NCI-H2107 treated with DMSO at 0.1 percent for 48 hours (cell line): ENCODE measurements around the gene CRYL1.

Source experiments
- DNase-seq: peaks from one replicate; lab custom pipeline; 2025; ENCODE audit not compliant: unreplicated experiment; lab: John Stamatoyannopoulos, UW

The CRYL1 gene

DNA sequence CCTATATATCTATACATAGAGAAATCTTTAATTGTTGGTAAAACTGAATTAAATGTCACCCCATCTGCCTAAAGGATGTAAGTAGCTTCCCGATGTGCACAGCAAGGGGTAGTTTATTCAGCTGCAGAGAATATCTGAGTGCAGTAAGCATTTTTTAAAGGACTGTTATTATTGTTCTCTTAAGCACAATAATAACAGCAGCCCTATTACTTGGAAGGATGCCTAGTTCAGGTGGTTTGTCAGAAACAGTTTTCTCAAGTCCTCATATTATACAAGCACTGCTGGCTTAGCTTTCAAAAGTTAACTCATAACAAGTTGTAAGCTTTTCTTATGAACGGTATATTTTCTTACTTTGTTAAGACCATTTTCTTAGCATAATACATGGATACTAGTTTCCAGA is 142.6 kb downstream of the CRYL1 start:
- peak; percentile 82 for DNase-seq

DNA sequence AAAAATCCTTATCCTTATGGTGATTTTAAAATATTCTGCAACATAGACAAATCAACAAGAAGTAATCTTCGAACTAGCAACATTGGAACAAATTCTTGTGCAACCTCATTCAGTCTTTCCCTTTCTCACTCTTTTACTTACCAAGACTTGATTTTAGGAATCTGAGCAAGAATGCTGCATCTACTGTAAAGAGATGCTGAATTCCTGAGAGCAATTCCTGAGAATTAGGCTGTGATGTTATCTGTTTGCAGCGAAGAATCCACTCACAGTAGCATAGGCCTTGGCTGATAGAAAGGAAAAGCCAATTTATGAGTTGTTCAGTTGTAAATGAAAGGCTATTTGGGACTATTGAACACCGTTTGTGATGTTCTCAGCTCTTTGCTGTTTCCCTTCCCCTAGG is 144.3 kb downstream of the CRYL1 start:
- no peak for DNase-seq

DNA sequence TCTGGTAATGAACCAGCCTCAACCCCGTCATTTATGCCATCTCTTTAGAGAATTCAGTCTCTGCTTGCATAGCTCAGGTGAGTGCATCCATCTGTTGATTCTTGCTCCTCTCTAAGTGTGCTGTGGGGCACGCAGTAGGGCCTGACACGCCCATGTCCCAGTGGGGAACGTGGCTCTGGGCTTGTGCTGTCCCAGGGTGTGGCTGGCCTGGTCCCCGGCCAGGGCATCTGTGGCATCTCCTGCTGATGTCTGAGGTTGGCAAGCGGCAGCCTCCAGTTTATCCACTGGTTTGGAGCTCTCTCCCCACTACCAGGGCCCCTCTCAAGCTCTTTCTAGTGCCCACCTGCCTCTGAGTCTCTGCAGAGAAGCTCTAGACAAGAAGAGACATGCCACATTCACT is 146.9 kb downstream of the CRYL1 start:
- no peak for DNase-seq

DNA sequence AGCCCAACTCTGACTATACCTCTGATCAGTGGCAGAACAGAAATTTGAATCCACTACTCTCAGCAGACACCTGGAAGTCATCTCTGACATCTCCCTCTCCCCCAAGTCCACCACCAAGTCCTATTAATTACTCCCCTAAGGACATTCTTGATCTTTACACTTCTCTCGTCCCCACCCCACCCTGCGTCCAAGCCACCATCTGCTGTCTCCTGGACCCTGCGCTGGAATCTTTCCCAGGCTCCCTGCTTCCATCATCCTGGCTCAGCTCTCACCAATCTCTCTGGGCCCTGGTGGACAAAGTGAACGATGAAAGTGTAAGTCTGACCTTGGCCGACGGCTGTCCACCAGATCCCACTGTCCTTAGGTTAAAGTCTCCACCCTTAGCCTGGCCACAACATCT is 147.9 kb downstream of the CRYL1 start:
- no peak for DNase-seq

DNA sequence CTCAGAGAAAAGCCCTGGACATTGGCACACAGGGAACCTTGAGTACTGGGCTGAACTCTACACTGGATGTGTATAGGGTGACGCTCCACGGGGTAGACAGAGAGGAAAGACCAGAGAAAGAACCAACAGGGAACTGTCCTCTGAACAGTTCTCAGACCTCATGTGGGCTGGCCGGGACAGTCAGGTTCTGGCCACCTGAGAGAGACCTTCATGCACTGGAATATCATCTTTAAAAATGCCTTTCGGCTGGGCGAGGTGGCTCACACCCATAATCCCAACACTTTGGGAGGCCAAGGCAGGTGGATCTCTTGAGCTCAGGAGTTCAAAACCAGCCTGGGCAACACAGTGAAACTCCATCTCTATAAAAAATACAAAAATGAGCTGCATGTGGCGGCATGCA is 149.8 kb downstream of the CRYL1 start:
- no peak for DNase-seq

DNA sequence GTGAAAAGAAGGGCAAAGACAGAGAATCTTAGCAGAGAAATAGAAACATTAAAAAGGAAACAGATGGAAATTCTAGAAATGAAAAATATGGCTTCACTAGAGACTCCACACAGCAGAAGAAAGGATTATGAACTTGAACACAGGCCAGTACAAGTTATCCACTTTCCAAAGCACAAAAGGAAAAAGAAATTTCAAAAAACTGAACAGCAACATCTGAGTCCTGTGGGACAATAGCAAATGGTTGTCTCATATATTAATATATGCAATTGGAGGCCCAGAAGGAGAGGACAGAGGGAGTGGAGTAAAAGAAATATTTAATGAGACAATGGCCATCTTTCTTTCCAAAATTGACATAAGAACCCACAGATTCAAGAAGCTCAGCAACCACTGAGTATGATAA is 151.8 kb downstream of the CRYL1 start:
- DNase-seq, result no peak

DNA sequence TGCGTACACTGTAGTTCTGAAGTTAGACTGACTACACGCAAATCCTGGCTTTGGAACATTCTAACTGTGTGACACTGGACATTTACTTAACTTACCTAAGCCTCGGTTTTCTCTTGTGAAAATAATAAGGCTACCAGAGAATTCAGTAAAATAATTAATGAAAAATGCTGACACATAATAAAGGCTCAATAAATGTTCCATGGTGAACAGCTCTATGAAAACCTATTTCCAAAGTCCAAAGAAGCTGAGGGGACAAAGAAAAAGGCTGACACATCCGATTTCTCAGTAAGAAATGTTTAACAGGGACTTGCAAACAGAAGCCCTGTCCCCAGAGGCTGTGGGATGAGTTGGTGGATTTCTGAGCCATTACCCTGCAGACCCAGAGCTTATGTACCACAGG is 153.8 kb downstream of the CRYL1 start:
- DNase-seq, result no peak

DNA sequence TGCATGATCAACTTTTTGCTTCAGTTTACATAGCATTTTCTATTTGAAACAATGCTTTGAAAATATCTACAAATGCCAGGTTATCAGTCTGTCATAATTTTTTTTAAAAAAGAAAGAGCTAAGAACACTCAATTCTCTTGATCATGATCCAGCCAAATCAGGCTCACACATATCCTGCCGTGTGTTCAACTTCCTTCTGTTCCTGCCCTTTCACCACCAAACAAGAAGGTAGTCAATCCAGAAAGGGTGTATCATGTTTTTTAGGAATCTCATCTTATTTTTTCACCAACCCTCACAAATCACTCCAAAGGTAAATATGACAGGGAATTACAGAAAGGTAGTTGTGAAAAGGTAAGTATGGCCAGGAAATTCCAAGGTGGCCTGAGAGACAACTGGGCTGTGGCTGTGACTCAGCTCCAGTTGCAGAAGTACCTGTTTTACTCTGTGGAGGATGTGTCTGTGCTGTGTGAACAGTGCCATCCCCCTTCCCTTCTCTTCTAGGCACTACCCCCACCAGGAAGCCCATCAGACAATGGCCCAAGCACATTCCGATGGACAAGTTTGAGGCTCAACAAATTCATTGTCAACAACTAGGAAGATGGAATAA is 154.7 kb downstream of the CRYL1 start:
- DNase-seq, result no peak

DNA sequence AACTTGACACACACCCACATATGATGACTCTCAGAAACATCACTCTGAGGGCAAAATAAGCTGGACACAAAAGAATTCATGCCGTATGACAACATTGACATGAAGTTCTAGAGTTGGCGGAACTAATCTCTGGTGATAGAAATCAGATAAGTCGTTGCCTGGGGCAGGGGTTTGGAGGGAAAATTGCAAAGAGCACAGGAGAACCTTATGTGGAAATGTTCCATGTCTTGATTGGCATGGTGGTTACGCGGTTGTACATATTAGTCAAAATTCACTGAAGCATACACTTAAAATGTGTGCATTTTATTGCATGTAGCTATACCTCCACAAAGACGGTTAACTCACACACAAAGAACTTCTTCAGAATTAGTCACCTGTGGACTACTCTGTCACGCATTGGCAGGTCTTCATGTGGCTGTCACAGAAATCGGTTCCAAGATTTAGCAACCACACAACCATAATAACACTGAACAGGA is 155.7 kb downstream of the CRYL1 start:
- DNase-seq, result no peak

DNA sequence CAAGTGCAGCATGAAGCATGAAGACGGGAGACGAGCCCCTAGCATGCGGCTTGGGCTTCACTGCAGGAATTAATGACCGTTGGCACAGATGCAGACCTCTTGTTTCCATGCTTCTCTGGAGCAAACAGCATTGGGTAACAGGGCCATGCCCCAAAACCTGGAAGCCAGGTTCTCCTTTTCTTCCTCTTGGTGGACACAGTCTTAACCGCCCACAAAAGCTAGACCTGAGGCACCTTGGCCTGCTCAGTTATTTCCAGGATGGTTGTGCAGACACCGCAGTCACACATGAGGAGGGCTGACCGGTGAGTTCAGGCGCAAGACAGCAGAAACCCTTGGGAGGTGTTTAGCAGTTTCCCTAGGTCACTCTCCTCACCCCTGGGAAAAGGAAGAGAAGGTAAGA is 159.6 kb downstream of the CRYL1 start:
- no peak for DNase-seq

DNA sequence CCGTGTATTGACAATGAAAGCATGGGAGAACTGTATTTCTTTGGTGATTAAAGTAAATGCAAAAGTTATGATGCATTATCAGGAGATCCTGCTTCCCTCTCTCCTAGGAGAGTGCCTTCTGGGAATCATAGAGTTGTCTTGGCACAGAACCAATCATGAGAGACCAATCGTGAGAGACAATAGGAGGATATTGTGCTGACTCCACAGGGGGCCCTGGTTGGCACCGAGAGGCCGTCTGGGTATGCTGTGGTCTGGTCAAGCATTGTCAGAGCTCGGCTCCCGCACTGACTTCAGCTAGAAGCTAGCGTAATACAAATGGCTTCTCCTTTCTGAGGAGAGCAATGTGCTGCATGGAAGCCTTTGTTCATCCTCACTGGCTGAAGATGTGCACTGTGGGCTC is 162.1 kb downstream of the CRYL1 start:
- DNase-seq, result no peak

DNA sequence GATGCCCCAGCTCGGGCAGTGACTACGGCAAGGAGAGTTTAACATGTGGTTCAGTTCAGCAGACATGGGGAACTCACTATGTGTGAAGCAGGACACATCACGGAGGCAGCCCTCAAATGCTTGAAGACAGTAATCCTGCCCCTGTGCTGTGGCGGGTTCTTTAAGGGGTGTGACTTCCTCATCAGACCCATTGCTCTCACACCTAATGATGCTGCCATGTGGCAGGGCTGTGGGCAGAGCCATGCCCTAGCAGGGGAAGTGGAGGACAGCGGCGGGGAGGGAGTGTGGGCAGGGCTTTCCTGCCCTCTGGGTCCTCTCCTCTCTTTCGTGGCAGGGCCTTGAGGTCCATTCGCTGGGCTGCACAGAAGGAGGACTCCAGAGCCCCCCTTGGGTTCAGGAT is 162.5 kb downstream of the CRYL1 start:
- no peak for DNase-seq

DNA sequence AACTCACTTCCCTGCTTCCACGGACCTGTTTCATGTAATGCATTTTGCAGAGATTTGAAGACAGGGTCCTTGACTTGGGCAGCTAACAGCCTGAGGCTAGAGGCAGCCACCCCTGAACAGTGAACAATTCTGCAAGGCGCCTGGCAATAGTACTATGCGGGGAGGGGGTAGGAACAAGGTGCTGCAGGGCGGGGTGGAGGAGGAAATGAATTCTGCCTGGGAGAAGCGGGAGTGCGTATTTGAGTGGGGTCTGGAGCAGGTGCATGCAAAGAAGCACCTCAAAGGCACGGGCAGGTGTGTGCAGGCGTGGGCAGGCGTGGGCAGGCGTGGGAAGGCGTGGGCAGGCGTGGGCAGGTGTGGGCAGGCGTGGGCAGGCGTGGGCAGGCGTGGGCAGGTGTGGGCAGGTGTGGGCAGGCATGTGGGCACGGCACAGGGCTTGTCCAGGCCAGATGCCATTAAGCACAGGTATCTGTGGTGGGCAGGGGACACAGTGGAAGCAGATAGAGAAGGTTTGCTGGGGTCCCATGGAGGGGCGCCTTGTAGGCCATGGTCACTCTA is 163.1 kb downstream of the CRYL1 start:
- DNase-seq, result no peak

DNA sequence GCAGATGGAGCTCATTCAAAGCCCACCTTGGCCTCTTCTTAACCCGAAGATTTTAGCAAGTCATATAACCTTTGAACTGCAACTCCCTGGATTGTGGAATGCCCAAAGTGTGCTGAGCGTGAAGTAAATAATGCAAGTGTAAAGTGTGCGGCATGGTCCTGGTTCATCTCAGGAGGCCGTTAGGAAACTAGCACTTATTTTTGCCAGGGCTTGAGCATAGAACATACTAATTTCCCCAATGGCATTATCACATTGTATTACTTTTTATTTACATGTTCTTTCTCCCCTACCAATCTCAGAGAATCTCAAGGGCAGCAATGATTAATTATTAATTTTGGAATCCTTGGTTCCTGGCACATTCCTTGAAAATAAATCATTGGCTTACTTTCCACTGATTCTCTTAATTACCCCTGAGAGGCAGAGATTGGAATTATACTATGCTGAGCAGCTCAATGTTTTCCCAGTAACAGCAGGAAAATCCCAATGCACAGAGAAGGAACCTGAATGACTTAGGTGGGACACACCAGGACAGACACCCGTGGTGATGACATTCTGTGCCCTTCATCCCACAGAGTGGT is 164.7 kb downstream of the CRYL1 start:
- no peak for DNase-seq

DNA sequence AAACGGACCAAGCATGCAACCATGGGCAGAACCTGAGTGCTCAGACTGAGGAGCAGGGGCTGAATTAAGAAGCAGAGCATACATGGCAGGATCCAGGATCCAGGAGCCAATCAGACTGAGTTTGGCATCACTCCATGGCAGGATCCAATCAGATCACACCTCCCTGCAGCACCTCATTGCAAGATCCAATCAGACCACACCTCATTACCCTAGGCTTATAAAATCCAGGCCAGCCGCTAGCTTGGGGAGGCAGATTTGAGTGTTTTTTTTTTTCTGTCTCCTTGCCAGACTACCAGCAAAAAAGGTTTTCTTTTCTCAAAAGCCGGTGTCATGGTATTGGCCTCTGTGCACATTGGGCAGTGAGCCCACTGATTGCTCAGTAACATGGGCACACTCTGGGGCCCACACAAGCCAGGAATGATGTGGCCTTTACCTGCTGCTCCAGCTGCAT is 165.6 kb downstream of the CRYL1 start:
- no peak for DNase-seq

DNA sequence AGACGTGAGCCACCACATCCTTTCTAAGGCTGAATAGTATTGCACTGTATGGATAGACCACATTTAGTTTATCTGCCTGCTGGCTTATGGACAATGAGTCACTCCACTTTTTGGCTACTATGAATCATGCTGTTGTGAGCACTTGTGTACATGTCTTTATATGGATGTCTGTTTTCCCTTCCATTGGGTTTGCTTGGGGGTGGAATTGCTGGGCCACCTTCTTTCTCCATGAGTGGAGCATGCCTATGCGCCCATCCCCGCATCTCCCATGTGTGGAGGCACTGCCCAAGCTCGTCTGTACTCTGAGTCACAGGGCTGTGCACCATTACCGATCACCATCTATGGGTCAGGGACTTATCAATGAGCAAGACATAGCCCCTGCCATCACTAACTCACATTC is 166.3 kb downstream of the CRYL1 start:
- no peak for DNase-seq

DNA sequence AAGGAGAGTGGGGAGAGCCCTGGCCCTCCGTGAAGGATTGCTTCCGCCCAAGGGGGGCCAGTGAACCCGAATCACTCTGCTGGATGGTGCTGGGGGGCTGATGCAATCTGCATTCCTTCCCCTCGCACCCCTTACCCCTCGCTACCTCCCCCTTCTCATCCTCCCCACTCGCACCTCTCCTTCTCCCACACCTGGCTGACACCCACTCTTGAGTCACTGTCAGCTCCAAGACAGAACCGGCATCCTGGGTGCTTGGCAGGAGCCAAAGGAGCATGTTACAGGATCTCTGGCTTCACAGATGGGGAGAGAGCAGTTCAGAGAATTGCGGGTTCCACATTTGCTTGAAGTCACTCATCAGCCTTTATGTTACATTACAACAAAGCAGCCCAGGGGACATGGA is 167.6 kb downstream of the CRYL1 start:
- DNase-seq, result no peak

DNA sequence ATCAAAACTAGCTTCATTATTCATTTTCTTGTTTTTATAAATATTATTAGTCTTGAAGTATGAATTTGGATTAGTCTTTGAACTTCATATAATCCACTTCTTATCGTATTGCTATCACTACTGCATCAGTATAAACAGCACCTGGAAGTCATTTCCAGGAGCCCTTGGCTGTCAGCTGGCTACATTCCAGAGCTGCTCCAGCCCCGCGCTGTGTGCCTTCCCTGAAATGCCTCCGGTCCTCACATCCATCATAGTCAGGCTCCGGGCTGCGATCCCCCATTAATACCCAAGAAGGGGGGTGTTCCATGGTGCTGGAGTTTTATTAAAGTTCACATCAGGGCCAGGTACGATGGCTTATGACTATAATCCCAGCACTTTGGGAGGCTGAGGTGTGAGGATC is 169.2 kb downstream of the CRYL1 start:
- no peak for DNase-seq

DNA sequence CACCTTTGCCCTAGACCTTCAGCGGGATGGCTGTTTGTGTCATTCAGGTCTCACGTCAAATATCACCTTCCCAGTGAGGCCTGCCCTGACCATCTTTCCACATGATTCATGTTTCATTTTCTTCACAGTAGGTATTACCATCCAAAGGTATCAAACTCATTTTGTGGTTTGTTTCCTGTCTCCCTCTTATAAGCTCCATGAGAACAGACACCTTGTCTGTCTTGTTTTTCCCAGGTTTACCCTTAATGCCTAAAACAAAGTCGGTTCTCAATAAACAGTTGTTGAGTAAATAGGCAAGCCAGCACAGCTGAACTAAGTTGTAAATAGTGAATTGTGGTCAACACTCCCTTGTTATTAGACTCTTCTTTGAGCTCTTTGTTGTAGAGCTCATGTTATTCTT is 170.9 kb downstream of the CRYL1 start:
- no peak for DNase-seq

DNA sequence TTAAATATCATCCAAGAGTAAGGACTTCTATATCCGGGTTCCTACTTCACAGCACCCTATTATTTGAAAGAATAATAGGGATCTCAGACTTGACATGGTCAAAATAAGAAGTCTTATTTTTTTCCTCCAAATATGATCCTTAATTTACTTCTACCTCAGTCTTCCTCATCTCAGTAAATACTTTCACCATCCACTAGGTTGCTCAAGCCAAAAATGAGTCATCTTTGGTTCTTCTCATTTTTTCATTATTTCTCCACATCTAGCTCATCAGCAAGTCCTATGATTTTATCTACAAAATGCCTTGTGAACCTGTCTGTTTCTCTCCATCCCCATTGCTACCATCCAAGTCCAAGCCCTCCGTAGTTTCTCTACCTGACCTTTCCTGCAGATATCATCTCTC is 171.7 kb downstream of the CRYL1 start:
- no peak for DNase-seq
